Dermis microvascular lymphatic vessel endothelial cell (primary cell): ENCODE data around the gene MED16. TPM values are rescaled to one million over a fixed set of nuclear protein-coding genes. Genes with fewer than 3 reads are reported as not detected.

Experiments
- DNase-seq, 2 donors: peaks; one replicate each; pipeline versions ENCODE4 v3.0.0 to v3.0.0-alpha.2; 2010; ENCODE audit warnings: low read depth in 2 of 2
- total RNA-seq: library from RNA; depleted of rRNA; stranded (reverse); fragments of >200 nt; gene quantifications from 2 replicates; pipeline ENCODE4 v1.2.1, GENCODE V29; 2014

MED16 gene, protein sequence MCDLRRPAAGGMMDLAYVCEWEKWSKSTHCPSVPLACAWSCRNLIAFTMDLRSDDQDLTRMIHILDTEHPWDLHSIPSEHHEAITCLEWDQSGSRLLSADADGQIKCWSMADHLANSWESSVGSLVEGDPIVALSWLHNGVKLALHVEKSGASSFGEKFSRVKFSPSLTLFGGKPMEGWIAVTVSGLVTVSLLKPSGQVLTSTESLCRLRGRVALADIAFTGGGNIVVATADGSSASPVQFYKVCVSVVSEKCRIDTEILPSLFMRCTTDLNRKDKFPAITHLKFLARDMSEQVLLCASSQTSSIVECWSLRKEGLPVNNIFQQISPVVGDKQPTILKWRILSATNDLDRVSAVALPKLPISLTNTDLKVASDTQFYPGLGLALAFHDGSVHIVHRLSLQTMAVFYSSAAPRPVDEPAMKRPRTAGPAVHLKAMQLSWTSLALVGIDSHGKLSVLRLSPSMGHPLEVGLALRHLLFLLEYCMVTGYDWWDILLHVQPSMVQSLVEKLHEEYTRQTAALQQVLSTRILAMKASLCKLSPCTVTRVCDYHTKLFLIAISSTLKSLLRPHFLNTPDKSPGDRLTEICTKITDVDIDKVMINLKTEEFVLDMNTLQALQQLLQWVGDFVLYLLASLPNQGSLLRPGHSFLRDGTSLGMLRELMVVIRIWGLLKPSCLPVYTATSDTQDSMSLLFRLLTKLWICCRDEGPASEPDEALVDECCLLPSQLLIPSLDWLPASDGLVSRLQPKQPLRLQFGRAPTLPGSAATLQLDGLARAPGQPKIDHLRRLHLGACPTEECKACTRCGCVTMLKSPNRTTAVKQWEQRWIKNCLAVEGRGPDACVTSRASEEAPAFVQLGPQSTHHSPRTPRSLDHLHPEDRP
- total RNA-seq: 20.2 and 30.7 TPM in 2 replicates

- DNase-seq: peak; percentile 86 to 94
These were observed at the start of gene MED16, which contains the start of gene RNU6-9 for GRCh38 chr19:892894-893689. MED16 (minus strand) TSS chr19:893187; CDS start chr19:891131, 2,056 bp downstream. RNU6-9 (plus strand) TSS chr19:893484.

DNA sequence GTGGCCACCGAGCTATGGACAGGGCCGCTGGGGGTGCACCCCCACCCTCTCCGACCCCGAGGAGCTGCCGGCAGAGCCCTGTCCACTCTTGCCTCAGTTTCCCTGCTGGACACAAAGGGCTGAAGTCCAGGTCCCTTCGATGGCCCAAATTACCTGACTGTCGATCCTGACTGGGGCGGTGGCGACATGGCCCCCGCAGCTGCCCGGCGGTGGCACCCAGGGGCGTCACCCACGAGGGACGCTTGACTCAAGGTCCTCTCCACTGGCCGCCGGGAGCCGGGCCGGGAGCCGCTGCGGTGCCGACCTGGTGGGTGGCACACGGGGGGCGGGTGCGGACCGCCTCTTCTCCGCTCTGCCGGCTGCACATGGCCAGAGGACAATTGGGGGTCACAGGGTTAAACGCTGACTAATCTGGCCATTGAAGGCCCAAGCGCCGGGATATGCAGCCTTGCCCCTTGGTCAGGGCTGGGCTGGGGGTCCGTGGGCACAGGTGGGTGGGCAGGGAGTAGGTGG is 49.2 kb upstream of the MED16 start:
- peak in 1 of 2 donors; percentile 51 for DNase-seq

- DNase-seq: no peak
These were observed 48.5 kb upstream of the MED16 start for GRCh38 chr19:941292-942132.

DNA sequence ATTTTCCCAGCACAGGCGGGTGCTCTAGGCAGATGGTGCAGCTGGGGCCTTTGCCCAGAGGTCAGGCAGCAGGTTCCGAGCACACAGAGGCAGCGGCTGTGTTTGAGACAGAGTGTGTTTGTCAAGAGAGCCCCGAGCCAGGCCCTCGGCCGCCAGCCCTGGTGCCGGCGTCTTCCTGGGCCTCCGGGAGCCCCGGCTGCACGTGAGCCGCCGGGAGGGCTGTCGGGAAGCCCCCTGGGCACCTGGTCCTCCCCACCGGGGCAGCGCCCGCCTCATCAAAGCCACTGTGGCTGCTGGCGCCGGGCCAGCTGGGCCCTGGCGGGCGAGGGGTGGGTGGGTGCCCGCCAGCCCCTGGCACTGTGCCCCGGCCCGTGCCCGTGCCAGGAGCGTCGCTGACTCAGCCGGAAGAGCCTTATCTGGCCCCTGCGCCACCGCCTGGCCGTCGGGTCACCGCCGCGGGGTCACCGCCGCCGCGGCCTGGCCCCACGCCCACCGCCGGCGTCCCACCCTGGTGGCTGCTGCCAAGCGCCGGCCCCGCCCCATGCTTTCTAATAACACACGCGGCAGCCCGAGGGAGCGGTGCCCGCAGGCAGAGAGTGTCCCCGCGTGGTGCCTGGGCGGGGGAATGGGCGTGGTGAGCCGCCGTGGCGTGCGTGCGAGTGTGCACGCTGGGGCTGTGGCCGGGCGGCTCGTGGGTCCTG is 47.8 kb upstream of the MED16 start:
- DNase-seq: peak; percentile 18 to 66

- DNase-seq: no peak
These were observed 46.9 kb upstream of the MED16 start for GRCh38 chr19:939922-940321.

- no peak for DNase-seq
These were observed 46.5 kb upstream of the MED16 start for GRCh38 chr19:939439-939838.

DNA sequence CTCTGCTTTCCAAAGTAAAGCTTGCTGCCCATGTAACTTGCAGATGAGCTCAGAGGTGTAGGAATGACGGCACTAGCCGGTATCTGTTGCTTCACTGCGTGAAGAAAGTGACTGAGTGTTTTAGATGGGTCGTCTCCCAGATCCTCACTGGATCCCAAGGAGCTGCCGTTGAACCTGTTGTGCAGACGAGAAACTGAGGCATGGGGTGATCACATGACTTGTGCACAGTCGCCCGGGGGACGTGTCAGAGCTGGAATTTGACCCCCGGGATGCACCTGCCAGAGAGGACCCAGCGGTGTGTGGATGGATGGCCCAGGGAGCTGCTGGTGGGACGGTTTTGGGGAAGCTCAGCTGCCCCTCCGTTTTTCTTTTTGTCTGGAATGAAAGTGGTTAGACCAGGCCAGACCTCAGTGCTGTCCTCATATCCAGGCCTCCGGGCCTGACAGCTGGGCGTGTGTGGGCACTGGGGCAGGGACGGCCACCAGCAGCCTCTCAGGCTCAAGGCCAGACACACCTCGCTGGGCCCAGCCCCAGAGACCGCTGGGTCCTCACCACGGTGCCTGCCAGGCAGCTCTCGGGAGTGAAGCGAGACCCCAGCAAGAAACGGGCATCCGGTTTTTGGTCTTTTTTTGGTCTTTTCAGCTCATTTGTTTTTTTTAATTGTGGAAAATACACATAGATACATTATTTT is 45.4 kb upstream of the MED16 start:
- DNase-seq: no peak

- no peak for DNase-seq
These were observed 44.3 kb upstream of the MED16 start for GRCh38 chr19:937259-937694.

GRCh38 chr19:936175-936546 is 43.2 kb upstream of the MED16 start:
- no peak for DNase-seq

DNA sequence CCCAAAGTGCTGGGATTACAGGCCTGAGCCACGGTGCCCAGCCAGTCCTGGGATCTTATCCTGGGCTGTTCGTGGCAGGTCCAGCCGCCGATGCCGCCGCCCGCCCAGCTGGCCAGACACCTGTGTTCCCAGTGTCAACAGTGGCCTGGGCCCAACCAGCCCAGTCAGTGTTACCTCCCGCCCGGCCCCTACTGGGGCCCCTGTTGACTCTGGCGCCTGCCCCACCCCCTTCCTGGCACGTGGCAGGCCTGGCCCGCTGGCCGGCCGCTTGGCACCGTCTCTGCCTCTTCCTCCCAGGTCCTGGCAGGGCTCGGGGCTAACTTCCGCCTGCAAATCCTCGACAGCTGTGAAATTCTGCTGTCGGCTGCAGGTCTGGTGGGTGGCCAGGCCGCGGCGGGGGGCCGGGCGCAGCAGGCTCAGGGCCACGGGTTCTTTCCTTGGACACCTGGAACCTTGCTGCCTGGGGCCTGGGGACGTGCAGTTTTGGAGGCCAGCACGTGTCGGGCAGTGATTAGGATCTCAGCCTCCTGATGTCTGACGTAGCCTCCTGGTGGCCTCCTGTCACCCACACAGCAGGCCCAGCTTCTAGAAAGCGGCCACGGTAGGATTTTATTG is 42.0 kb upstream of the MED16 start:
- DNase-seq: peak; percentile 91 to 96

- no peak for DNase-seq
These were observed 41.3 kb upstream of the MED16 start for GRCh38 chr19:934197-934840.

DNA sequence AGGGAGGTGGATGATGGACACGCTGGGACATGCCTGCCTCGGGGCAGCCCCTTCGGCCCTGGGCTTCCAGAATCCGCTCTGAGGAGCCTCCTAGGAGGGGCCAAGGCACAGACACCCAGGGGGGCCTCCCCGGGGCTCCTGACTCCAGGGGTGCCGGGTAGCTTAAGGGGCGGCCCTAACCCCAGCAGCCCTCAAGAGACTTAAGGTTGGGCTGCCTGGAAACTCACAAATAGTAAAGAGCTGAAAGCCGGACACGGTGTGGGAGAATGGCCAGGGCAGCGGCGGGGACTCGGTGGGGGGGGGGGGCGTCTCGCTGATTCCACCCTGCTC is 40.5 kb upstream of the MED16 start:
- no peak for DNase-seq

DNA sequence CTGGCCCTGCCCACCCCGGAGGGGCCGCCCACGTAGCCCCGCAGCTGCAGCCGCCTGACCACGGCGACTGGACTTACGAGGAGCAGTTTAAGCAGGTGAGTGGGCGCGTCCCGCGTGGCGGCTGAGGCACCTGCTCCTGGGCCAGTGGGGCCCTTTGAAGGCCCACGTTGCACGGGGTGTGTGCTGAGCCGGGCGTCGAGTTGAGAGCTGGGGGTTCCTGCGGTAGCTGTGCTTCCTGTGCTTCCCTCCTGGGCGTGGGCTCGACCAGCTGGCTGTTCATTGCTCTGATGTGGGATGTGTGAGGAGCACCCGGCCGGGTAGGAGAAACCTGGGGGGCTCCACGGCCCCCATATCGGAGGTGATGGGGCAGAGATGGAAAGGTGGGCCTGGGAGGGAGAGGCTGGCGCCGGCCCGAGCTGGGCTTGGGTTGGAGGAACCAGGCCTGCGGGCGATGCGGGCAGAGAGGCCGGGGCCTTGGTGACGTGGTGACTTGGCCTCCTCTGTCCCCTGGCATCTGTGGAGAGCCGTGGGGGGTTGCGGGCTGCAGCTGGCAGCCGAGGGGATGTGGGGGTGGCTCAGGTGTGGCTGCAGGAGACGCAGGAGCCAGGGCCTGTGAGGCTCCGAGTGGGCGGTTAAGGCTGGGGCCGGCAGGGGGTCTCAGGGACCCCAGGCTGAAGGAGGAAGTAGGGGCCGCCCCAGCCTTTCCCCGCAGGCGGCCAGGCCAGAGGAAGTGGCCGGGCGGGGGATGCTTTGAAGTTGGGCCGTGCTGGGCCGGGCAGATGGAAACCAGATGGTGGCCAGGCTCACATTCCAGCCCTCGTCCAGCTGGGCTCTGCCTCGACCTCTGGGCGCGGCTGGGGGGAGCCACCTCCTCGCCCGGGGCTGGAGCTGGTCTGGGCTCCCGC is 39.9 kb upstream of the MED16 start:
- peak in 1 of 2 donors; percentile 34 for DNase-seq

- DNase-seq: no peak
These were observed 39.1 kb upstream of the MED16 start for GRCh38 chr19:931860-932647.

GRCh38 chr19:929891-930258 is 36.9 kb upstream of the MED16 start:
- no peak for DNase-seq

DNA sequence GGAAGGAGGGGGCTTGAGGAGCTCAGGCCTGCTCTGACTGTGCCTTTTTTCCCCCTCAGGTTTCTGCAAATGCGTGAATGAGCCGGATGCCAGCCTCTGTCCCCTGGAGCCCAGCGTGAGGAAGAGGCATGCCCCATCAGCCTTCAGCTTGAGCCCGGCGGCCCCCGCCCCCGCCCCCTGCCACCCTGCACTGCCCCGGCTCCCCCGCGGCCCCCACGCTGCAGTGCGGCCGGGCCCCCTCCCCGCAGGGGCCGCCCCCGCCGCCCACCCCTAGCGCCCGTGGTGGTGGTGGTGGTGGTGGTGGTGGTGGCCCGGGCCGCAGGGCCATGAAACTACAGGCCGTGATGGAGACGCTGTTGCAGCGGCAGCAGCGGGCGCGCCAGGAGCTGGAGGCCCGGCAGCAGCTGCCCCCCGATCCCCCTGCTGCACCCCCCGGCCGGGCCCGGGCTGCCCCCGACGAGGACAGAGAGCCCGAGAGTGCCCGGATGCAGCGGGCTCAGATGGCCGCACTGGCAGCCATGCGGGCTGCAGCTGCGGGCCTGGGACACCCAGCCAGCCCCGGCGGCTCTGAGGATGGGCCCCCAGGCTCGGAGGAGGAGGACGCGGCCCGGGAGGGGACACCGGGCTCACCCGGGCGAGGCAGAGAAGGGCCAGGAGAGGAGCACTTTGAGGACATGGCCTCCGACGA is 36.4 kb upstream of the MED16 start:
- DNase-seq: no peak
